ENCODE data around the gene MYLK.

Gene MYLK

DNA sequence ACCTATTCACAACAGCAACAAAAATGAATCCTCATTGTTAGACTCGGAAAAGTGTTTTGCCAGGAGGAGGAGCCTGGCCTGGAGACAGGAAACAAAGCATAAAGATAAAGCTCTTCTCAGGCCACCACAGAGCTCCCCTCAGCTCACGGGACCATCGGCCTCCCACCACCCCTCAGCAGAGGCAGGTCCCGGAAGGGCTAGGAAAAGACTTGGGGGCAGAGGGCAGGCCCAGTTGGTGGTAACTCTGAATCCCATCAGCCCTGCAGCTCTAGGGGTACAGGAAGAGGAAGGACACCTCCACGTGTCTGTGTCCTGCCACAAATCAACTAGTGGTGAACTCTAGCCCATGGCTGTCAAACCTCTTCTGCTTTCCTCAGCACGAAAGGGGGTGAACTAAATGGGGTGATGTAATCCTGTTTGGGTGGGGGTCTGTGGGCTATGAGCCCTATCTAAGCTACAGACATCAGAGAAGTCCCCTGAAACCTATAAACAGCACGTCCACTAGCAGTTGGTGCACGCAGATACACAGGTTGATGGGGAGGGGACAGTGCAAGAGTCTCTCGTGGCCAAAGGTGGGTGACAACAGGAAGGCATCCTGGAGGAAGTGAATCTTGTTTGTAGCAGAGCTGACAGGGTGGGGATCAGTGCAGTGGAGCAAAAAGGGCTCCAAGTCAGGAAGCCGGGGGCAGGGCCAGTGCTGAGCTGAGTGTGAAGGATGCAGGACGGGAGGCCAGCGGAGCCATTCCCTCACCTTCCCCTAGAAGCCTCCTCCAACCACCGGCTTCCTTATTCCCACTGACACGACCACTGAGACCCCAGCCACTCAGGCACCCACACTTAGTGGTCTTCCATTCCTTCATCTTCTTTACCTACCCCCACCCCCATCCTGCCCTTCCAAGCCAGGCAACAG is 188.1 kb downstream of the MYLK start:
- intact Hi-C loops (cut with DNase I): loop anchor here (5.0 kb wide), 1 partner anchor 39 kb away; no protein-coding TSS in a partner anchor
- DNase-seq: no peak

DNA sequence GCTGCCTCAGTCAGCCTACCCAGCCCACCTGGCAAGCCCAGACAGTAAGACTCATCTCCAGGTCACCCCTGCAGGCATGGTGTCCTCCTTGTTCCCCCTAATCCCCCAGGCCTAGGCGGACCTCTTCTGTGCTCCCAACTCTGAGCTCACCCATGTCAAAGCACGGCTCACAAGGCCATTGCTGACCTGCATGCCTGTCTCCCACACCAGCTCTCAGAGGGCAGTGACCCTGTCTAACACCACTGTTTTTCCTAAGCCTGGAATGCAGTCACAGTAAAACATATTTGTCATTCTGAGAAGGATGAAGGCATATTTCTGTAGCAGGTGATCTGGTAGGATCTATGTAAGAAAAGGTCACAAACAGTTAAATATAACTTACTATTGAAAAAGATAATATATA is 189.0 kb downstream of the MYLK start:
- DNase-seq: no peak
- intact Hi-C loops (cut with DNase I): loop anchor here (5.0 kb wide), 1 partner anchor 38 kb away; no protein-coding TSS in a partner anchor

DNA sequence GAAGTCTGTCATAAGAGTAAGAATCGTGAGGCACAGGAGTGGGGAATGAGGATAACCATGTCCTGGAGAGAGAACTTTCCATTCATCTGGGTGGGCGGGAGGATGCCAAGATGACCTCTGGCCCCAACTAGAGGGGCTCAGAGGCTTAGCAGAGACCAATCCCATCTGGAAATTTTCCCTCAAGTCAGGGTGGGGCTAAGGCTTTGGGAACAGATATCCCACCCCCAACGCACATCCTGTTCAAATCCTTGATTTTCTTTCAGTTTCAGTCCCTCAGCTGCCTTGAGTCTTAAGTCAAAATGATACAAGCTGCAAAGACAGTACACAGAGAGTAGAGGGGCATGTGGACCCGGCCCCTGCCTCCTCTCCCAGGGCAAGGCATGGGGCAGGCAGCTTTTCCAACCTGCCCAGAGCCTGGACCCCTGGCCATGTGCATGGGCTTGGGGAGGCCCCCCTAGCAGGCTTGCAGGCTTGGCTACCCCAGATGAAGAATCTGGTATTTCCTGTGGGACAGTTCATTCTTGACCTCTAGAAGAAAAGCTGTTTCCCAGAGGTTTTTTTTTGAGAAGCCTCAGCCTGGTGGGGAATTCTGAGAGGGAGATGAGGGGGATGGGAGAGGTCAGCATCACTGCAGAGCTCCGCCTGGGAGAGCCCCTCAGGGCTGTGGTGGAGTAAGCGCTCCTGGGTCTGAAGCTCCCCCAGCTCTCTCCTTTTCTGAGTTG is 189.6 kb downstream of the MYLK start:
- intact Hi-C loops (cut with DNase I): loop anchor here (5.0 kb wide), 1 partner anchor 37 kb away; no protein-coding TSS in a partner anchor
- no peak for DNase-seq

DNA sequence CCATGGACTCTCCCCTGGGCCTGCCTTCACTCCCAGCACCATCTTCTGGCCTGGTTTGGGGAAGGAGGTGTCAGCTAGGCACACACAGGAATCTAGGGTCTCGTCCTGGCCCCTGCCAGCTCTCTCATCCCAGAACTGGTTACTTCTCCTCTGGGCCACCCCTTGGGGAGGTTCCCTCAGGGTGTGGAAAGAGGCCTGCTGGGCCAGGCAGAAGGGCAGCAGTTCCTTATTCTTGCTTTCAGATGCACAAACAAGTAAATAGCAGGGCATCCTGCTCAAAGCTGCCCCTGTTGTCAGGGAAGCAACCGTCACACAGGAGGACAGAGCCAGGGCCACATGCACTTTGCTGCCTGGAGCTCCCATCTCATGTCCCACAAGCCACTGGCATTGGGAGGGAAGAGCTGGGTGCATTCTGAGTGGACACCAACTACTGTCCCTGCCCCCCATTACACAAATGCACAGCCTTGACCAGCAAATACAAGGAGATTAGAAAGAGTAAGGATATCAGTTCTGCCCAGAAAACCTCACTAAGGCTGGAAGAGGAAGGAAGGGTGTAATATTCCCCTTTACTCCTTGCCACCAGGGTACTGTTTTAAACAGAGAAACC is 190.4 kb downstream of the MYLK start:
- no peak for DNase-seq
- intact Hi-C loops (cut with DNase I): no loop called here

DNA sequence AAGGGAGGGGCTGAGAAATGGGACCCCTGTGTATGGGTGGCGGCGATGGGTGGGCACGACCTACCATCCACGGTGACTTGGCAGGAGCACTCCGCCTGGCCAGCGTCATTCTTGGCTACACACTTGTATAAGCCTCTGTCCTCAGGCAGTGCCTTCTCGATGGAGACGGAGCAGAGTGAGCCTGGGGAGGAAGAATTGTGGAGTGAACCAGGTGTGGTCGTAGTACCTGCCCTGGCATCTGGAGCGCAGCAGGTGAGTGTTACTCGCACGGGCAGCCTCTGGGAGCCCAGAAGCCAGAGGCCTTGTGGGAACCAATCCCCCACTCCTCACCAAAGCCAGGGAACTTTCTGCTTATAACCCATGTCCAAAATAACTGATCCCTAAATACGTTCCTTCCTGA is 191.5 kb downstream of the MYLK start:
- intact Hi-C loops (cut with DNase I): no loop called here
- no peak for DNase-seq

DNA sequence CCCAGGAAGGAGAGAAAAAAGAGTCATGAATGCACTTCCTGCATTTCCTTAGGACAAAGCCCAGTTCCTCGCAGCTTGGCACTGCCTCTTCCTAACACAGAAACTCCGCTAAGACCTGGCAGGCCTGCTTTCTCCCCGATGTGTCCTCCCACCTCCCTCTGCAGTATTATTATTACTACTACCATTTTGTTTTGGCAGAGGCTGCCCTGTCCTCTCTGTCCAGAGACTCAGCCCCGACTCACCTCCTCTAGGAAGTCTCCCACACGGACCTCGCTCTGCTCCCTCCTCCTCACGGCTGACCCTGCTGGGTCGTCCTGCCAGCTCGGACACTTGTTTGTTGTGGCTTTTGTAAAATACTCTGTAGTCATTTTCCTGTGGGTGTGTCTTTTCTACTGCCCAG is 192.1 kb downstream of the MYLK start:
- intact Hi-C loops (cut with DNase I): no loop called here
- DNase-seq: no peak

DNA sequence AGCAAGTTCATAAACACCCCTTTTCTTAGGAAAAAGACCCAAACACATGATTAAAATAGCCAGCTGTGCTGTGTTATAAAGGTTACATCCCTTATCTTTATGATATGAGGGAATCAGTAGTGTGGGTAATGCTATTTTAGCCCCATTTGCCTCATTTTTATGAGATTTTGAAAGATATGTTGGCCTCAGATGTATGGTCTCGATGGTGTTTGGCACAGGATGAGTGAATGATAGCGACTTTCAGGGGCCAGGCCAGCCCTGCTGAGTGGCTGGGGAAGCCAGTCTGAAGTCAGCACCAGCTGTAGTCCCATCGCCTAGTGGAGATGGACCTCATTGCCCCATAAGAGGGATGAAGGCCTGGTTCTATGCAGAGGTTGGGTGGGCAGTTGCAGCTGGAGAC is 194.3 kb downstream of the MYLK start:
- no peak for DNase-seq
- intact Hi-C loops (cut with DNase I): no loop called here

DNA sequence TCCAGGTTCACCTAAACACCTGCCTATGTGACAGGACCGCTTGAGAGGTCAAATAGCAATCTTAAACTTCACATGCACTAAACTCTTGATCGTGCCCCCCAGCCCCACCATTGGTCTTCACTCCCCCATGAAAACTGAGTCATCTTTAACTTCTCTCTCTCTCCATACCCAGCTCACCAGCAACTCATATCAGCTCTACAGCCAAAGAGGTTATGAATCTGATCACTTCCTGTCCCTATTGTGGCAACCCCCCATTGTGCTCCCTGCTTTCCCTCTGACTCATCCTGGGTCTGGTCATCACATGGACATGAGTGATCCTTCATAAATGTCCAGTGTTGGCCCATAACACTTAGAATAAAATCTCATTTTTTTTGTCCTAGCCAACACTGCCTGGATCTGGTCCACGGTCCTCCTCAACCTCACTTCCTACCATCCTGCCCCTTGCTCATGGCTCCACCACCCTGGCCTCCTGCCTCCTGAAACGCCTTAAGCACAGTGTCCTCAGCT is 195.8 kb downstream of the MYLK start:
- no peak for DNase-seq
- intact Hi-C loops (cut with DNase I): no loop called here

DNA sequence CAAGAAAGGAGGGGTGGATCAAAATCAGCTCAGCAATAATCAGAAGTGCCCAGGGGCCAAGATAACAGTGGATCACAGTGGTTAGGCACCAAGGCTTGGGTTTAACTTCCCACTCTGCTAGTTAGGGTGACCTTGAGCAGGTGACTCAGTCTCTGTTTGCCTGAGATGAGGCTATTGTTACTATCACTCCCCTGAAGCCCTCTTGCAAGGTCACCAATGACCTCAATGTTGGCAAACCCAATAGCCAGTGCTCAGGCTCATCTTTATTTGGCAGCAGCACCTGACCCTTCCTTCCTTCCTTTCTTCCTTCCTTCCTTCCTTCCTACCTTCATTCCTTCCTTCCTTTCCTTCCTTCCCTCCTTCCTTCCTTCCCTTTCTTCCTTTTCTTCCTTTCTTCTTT is 196.8 kb downstream of the MYLK start:
- intact Hi-C loops (cut with DNase I): no loop called here
- no peak for DNase-seq

DNA sequence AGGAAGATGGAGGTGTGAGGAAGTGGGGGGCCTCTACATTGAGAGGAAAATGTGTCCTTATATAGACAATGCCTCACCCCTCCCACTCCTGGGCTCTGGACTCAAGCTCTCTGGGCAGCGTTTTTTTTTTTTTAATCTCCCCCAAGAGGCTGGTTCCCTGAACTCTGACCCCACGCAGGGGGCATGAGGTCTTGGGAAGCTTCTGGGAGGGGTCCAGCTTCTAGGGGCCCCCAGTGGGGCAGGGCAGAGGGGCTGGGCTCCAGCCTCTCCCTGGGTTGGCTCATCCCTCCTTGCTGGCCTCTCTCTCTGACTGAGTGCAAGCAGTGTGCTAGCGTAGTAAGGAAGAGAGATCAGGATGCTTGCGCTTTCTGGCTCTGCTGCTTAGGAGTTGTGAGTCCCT is 197.9 kb downstream of the MYLK start:
- intact Hi-C loops (cut with DNase I): no loop called here
- DNase-seq: no peak

DNA sequence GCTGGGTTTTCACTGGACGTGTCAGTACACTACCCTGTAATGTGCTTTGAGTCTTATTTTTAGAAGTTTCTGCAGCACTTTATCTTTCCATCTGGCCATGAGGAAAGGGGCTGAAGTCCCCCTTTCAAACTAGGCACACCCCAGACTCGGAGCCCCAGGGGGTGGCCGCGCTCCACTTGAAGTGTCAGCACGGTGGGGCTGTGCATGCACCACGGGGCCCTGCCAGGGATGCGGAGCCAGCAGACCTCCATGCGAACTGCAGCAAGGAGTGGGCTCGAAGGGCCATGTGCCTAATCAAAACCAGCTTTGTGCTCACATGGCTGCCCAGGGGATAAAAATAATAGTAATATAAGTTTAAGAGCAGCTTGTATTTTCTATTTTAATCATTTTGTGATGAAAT is 198.4 kb downstream of the MYLK start:
- intact Hi-C loops (cut with DNase I): no loop called here
- DNase-seq: no peak

DNA sequence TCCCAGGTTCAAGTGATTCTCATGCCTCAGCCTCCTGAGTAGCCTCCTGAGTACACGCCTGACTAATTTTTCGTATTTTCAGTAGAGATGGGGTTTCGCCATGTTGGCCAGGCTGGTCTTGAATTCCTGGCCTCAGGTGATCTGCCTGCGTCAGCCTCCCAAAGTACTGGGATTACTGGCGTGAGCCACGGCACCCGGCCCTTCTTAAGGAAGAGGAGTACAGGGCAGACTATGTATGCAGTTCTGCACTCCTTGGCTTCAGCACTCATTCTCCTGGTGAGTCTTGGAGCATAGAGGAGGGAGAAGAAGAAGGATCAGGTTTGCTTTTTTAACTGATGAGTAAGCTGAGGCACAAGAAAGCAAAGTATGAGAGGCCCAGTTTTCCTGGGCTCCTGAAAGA is 199.5 kb downstream of the MYLK start:
- intact Hi-C loops (cut with DNase I): no loop called here
- DNase-seq: no peak

DNA sequence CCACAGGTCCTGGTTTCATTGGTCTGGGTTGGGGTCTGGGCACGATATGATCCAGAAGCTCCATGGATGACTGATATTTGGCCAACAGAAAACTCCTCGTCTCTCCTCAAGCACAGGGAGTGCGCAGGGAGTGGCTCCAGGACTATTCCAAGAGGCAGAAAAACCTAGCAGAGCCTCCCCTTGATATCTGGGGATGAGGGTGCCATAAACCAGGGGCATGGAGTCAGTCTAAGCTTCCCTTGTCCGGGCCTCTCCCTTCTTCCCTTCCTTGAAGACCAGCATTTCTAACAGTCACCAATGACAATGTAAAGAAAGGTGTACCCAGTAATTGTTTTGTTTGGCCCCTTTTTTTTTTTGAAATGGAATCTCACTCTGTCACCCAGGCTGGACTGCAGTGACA is 199.9 kb downstream of the MYLK start:
- intact Hi-C loops (cut with DNase I): no loop called here
- no peak for DNase-seq

DNA sequence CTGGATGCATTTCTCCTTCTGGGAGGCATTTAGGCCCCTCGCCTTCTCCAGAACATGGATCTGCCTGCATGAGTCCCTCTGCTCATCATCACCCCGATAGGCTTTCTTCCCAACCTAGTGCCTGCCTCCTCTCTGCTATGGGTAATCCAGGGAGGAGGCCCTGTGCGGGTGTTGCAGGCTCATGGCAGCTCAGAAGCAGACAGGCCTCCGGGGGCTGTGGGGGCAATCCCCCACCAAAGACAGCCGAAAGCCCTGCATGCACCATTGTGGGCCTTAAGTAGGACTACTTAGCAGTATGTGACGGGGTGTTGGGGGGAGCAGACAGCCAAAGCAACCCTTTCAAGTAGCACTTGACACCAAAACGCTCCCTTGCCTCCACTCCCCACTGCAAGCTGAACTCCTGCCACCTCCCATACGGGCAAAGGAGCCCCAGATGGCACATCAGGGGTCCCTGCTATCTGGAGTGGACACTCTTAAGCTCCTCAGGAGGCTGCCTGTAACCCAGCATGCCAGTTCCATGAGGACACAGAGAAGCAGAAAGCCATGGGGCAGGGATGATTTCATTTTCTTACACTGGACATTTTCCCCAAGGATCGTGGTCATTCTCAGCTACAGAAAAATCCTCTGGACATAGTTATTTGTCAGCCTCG is 200.5 kb downstream of the MYLK start:
- no peak for DNase-seq
- intact Hi-C loops (cut with DNase I): no loop called here

DNA sequence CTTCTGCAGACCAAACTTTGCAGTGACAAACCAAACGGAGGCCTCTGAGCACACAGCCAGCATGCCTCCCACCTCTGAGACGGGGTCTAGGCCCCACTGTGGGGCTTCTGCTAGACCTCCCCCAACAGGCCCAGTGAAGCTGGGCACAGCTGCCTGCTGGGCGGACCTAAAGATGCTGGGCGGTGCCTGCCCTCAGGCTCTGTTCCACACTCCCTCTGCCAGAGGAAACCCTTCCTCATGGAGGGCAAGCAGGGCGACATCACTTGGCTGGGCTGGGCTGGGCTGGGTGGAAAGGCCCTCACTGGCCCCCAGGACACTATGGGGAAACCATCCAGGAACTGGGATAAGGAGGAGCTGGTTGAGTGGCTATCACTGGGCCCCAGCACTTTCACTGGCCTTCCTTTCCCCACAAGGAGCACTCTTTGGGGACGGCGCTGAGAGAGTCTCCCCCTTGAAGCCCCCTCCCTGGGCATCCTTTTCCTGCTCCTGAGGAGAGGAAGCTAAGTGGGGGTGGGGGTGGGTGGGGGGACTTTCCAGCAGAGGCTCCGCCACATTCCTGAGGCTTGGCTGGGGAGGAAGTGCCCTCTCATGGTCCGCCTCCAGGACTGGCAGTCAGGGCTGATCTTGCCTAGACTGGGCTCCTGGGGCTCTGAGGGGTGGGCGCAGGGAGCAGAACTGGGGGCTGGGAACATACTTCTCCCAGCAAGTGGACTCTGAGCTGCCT is 201.2 kb downstream of the MYLK start:
- DNase-seq: no peak
- intact Hi-C loops (cut with DNase I): no loop called here

DNA sequence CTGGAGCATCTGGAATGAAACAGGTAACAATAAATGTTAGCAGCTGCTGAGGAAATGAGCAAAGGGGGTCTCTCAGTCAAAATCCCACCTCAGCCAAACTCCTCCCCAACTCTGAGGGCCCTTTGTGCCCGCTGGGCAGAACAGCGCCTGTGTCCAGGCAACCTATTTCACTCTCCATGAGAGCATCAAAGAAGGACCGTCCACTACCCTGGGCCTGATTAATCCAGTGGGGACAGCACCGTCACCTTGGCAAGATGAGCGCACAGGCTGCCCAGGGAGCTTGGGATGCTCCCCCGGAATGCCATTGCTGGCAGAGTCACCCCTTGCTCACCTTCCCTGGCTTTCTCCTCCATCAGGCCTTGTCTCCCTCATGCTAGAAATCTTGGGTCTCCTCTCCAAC is 201.8 kb downstream of the MYLK start:
- intact Hi-C loops (cut with DNase I): no loop called here
- DNase-seq: no peak

DNA sequence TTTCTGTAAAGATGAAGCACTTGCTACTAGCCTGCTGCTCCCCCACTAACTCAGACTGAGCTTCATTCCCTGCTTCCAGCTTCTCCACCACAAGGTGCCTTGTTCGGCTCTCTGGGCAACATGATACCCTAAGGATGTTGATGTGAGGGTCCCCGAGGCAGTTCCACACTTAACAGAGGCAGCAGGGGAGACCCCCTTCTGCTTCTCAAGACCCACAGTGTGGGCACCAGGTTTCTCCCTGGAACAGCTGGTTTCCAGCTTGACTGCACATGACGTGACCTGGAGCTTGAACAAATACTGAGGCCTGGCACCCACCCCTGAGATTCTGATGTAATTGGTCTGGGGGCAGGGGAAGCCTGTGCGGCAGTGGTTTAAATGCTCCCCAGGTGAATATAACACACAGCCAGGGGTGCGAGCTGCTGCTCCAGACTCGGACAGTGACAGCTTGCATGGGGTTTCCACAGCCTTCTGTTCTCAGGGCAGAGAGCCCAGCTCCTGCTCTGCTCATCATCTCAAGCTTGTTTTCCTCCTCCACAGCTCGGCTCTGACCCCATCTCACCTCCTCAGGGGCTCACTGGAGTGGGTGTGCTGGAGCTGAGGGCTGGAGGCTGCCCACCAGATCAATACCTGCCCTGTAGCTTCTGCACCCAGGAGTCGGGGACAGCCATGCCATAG is 204.3 kb downstream of the MYLK start:
- intact Hi-C loops (cut with DNase I): no loop called here
- DNase-seq: no peak

DNA sequence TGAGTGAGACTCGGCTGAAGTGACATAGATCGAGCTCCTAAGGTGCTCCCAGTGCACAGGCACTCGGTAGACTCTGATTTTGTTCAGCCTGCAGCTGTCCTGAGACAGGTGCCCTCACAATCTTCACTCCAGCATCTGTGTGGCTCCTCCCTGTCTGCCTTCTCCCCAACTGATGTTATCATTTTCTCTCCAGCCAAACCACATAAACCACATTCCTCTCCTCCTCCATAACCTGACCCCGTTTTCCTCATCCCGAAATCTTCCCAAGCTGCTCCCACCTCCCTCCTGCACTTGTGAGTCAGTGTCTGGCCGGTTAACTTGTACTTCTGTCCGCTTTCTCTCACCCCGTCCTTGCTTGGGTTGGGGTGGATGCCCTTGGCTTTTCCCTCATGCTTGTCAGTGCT is 206.0 kb downstream of the MYLK start:
- no peak for DNase-seq
- intact Hi-C loops (cut with DNase I): no loop called here

Measured in head of caudate nucleus (tissue), 42 donors.